GM12878 (cell line): ENCODE results near the gene BTBD8. TPM values are rescaled to one million over a fixed set of nuclear protein-coding genes. Genes with fewer than 3 reads are reported as not detected.

Experiments
- ATAC-seq: fragments of 200-7000 bp; cut with Tn5 transposase; 3 replicates; pipeline ENCODE4 v1.9.1; 2020; ENCODE audit warnings: mild to moderate bottlenecking, moderate library complexity
- BruUV-seq: library from RNA; stranded (reverse); fragments of 400-500 nt; replicated peaks from 2 replicates; lab custom pipeline; 2021; lab: Mats Ljungman, UMichigan
- CTCF ChIA-PET: fragments of 300-600 bp; sonication (Branson Sonifier 250); formaldehyde crosslinking; extraction: SDS; loops from one replicate; lab custom pipeline; 2021; ENCODE audit warnings: inconsistent platforms; lab: Yijun Ruan, JAX
- POLR2A ChIA-PET: fragments of 350-600 bp; formaldehyde crosslinking; extraction: SDS; loops from one replicate; lab custom pipeline; 2021; ENCODE audit warnings: inconsistent platforms; lab: Charles Lee
- RAD21 ChIA-PET: fragments of 300-600 bp; sonication (Branson Sonifier 250); formaldehyde crosslinking; loops from one replicate; lab custom pipeline; 2023; ENCODE audit warnings: antibody characterized with exemption; ENCODE audit not compliant: unreplicated experiment; lab: Charles Lee
- SMC1A ChIA-PET: fragments of 300-600 bp; sonication (Branson Sonifier 250); formaldehyde crosslinking; loops from one replicate; lab custom pipeline; 2023; ENCODE audit not compliant: unreplicated experiment, uncharacterized antibody; lab: Charles Lee
- DNase-seq: peaks from one replicate; pipeline ENCODE4 v3.0.0-alpha.2; 2011; ENCODE audit warnings: low read depth, low spot score
- FAIRE-seq: peaks from 3 replicates; lab custom pipeline; 2011; peaks lifted over from hg19 to GRCh38; lab: Jason Lieb, UNC
- H2AFZ ChIP-seq: 2 replicates; pipeline ENCODE4 v1.6.0; 2011; ENCODE audit warnings: low read depth, low read length, control low read depth; ENCODE audit not compliant: control insufficient read depth
- H3K27ac ChIP-seq: 2 replicates; pipeline ENCODE4 v1.5.1; 2011; ENCODE audit warnings: control low read depth; ENCODE audit not compliant: control insufficient read depth, insufficient read depth
- H3K27me3 ChIP-seq, 2 experiments: replicated peaks in 1 of 2; 2 replicates each; pipeline versions ENCODE4 v1.6.0 to v1.6.1; 2011; ENCODE audit warnings: low read length in 1 of 2; ENCODE audit not compliant: control insufficient read depth in 2 of 2, insufficient read depth in 2 of 2
- H3K36me3 ChIP-seq, 2 experiments: 2 replicates each; pipeline ENCODE4 v1.5.1; 2011; ENCODE audit warnings: low read length in 1 of 2; ENCODE audit not compliant: control insufficient read depth in 2 of 2, insufficient read depth in 2 of 2
- H3K4me1 ChIP-seq: 2 replicates; pipeline ENCODE4 v1.6.1; 2011; ENCODE audit warnings: mild to moderate bottlenecking, low read length, moderate library complexity, mixed read lengths; ENCODE audit not compliant: control insufficient read depth, insufficient read depth
- H3K4me2 ChIP-seq: 2 replicates; pipeline ENCODE4 v1.6.0; 2011; ENCODE audit warnings: control low read depth; ENCODE audit not compliant: control insufficient read depth, insufficient read depth
- H3K4me3 ChIP-seq: fragments of 200-600 bp; sonication (generic); 2 replicates; pipeline ENCODE4 v1.5.1; 2016
- H3K79me2 ChIP-seq: 2 replicates; pipeline ENCODE4 v1.6.0; 2011; ENCODE audit warnings: low read length; ENCODE audit not compliant: control insufficient read depth, insufficient read depth
- H3K9ac ChIP-seq: 2 replicates; pipeline ENCODE4 v1.8.0; 2011; ENCODE audit warnings: low read length, control low read depth, mixed read lengths; ENCODE audit not compliant: control insufficient read depth, insufficient read depth
- H3K9me3 ChIP-seq: replicated peaks from 3 replicates; pipeline ENCODE4 v1.5.1; 2011; ENCODE audit warnings: mild to moderate bottlenecking, low read length; ENCODE audit not compliant: control insufficient read depth, insufficient read depth
- H4K20me1 ChIP-seq: 2 replicates; pipeline ENCODE4 v1.6.0; 2011; ENCODE audit not compliant: control insufficient read depth, insufficient read depth
- EGR1 ChIP-seq, 2 experiments: IDR thresholded peaks; 1 replicate in 1 of 2; 2 replicates in 1 of 2; pipeline ENCODE4 v1.6.1; 2011 to 2012; ENCODE audit warnings: low read depth in 2 of 2, low read length in 2 of 2, borderline replicate concordance in 1 of 2, mild to moderate bottlenecking in 1 of 2, moderate library complexity in 1 of 2
- ETV6 ChIP-seq, 2 experiments: fragments of 450-650 bp in 1 of 2; IDR thresholded peaks in 1 of 2; conservative IDR thresholded peaks in 1 of 2; 2 replicates each; pipeline ENCODE4 v1.6.1; 2014; ENCODE audit warnings: antibody characterized with exemption in 1 of 2, borderline replicate concordance in 1 of 2, low read depth in 1 of 2, mild to moderate bottlenecking in 1 of 2, moderate library complexity in 1 of 2
- IKZF1 ChIP-seq: fragments of 450-650 bp; conservative IDR thresholded peaks from 2 replicates; pipeline ENCODE4 v1.6.1; 2017; ENCODE audit warnings: antibody characterized with exemption, mild to moderate bottlenecking
- KLF5 ChIP-seq: fragments of 450-650 bp; IDR thresholded peaks from 2 replicates; pipeline ENCODE4 v1.6.1; 2014; ENCODE audit warnings: mild to moderate bottlenecking; ENCODE audit not compliant: partially characterized antibody
- MYB ChIP-seq: fragments of 150-350 bp; IDR thresholded peaks from 2 replicates; pipeline ENCODE4 v1.6.1; 2014; ENCODE audit warnings: mild to moderate bottlenecking, low read depth, low read length, borderline replicate concordance
- MYC ChIP-seq: IDR thresholded peaks from 2 replicates; pipeline ENCODE4 v1.6.1; 2011; ENCODE audit warnings: mild to moderate bottlenecking, low read length, moderate library complexity, inconsistent platforms; ENCODE audit not compliant: insufficient read depth, insufficient replicate concordance, insufficient read length, severe bottlenecking
- PAX5 ChIP-seq: IDR thresholded peaks from 2 replicates; pipeline ENCODE4 v1.6.1; 2011; ENCODE audit warnings: low read depth, low read length, borderline replicate concordance
- PAX8 ChIP-seq: fragments of 450-650 bp; IDR thresholded peaks from 2 replicates; pipeline ENCODE4 v1.6.1; 2017; ENCODE audit warnings: mild to moderate bottlenecking, moderate library complexity
- PKNOX1 ChIP-seq: fragments of 450-650 bp; IDR thresholded peaks from 2 replicates; pipeline ENCODE4 v1.6.1; 2016; ENCODE audit warnings: mild to moderate bottlenecking
- POLR2AphosphoS2 ChIP-seq: IDR thresholded peaks from 2 replicates; pipeline ENCODE4 v1.6.1; 2011; ENCODE audit warnings: low read depth, mild to moderate bottlenecking, low read length, improper control_type of control experiment, moderate library complexity
- RAD51 ChIP-seq: fragments of 450-650 bp; IDR thresholded peaks from 2 replicates; pipeline ENCODE4 v1.6.1; 2016; ENCODE audit warnings: moderate library complexity, mild to moderate bottlenecking, inconsistent platforms
- RBBP5 ChIP-seq: fragments of 200-600 bp; sonication (generic); conservative IDR thresholded peaks from 2 replicates; pipeline ENCODE4 v1.6.1; 2016
- RCOR1 ChIP-seq: conservative IDR thresholded peaks from 2 replicates; pipeline ENCODE4 v1.6.1; 2012; ENCODE audit warnings: low read depth, low read length, improper control_type of control experiment
- STAT3 ChIP-seq: IDR thresholded peaks from 2 replicates; pipeline ENCODE4 v1.6.1; 2011; ENCODE audit warnings: low read depth, low read length, improper control_type of control experiment
- SUZ12 ChIP-seq: fragments of 200-600 bp; sonication (generic); IDR thresholded peaks from one replicate; pipeline ENCODE4 v1.6.1; 2018; ENCODE audit warnings: antibody characterized with exemption, mild to moderate bottlenecking; ENCODE audit not compliant: unreplicated experiment
- TCF7 ChIP-seq: IDR thresholded peaks from 2 replicates; pipeline ENCODE4 v1.6.1; 2014; ENCODE audit warnings: antibody characterized with exemption, borderline replicate concordance
- ZZZ3 ChIP-seq: IDR thresholded peaks from 2 replicates; pipeline ENCODE4 v1.6.1; 2011; ENCODE audit warnings: low read depth; ENCODE audit not compliant: control insufficient read depth, insufficient read length
- WGBS: methylation state at CpG from one replicate; pipeline ENCODE4 v1.1.6; 2016; ENCODE audit warnings: low lambda C conversion rate; ENCODE audit not compliant: insufficient replicate concordance, insufficient coverage; ENCODE audit errors: missing lambda C conversion rate; 5-methylcytosine and 5-hydroxymethylcytosine counted together
- in situ Hi-C: fragments of 300-500 bp; cut with MboI; formaldehyde crosslinking; loops from 9 replicates; pipeline ENCODE4 v1.14.3; 2018; ENCODE audit warnings: mixed read lengths
- intact Hi-C: fragments of 100-400 bp; cut with micrococcal nuclease; formaldehyde crosslinking; loops from one replicate; pipeline ENCODE4 v1.14.2; 2022; ENCODE audit not compliant: unreplicated experiment
- polyA plus RNA-seq, 11 experiments: library from polyadenylated mRNA; depleted of rRNA in 4 of 11; unstranded in 6 of 11; stranded (reverse) in 5 of 11; fragments of >200 nt; fragmentation: Nextera tagmentation in 4 of 11; fragmentation: Illumina TruSeq in 1 of 11; extraction: Ambion mirVana in 4 of 11; extraction: Trizol in 1 of 11; gene quantifications; 1 replicate in 1 of 11; 2 replicates in 10 of 11; pipeline versions ENCODE4 v1.2.1 to v1.2.3, GENCODE V29; 2011 to 2016; ENCODE audit warnings: inconsistent platforms in 2 of 11, missing spikeins in 2 of 11, low read depth in 1 of 11
- total RNA-seq, 4 experiments: library from RNA; depleted of rRNA in 3 of 4; stranded (reverse); fragments of >200 nt in 3 of 4; fragmentation: Illumina TruSeq in 1 of 4; extraction: Trizol in 1 of 4; gene quantifications; 2 replicates each; pipeline versions ENCODE4 v1.2.1 to v1.2.3, GENCODE V29; 2013 to 2021
- TF ChIP-seq, protein P1 (sequence below): IDR thresholded peaks from 2 replicates; pipeline ENCODE4 v1.6.1; 2011; ENCODE audit warnings: low read depth, low read length, improper control_type of control experiment, borderline replicate concordance
- TF ChIP-seq, protein P2 (sequence below): IDR thresholded peaks from 2 replicates; pipeline ENCODE4 v1.6.1; 2012; ENCODE audit warnings: low read depth, low read length, improper control_type of control experiment

The BTBD8 gene
- total and polyA plus RNA-seq, 10 of the 15 experiments (the other 5 are each of a cell fraction or from before 2014, with no cell fraction given) = 0.07 to 0.32 (median 0.19) TPM; not detected in 1

DNA sequence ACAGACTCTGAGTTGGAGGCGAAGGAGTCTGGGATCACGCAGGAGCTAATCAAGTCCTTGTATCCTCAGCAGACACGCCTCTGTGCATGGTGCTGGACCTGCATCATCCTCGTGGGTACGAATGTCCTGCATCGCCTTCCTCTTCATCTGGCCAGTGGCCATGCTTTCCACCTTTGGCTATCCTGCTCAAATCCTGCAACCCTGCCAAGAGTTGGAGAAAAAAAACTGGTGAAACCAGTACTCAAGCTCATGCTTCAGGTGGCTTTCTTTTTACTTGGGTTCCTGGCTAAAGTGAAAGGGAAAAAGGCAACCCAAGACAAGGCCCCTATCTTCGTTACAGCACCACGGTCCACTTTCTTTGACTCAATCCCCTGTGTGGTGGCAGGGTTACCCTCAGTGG, 13.8 kb upstream of the BTBD8 start:
- intact Hi-C loops (no loop called here), in situ Hi-C loops (no loop called here)
- Histone ChIP-seq H3K4me1 (no peaks in the 10 kb centered on the region), H3K9me3 (no peaks in the 10 kb centered on the region), H3K9ac (no peak overlapping the region), H3K27ac (no peak overlapping the region), H3K36me3 (no peaks in the 10 kb centered on the region), H4K20me1 (no peaks in the 10 kb centered on the region), H2AFZ (no peak overlapping the region), H3K4me3 (no peak overlapping the region), H3K4me2 (no peak overlapping the region), H3K27me3 (no peaks in the 10 kb centered on the region), H3K79me2 (no peaks in the 10 kb centered on the region)
- ChIA-PET POLR2A (no interaction called here), SMC1A (no interaction called here), RAD21 (no interaction called here), CTCF (no interaction called here)
- TF ChIP-seq PAX8 (no peak), RCOR1 (no peak), RBBP5 (no peak), PKNOX1 (no peak), PAX5 (no peak), MYB (no peak), ZZZ3 (no peak), RAD51 (no peak), IKZF1 (no peak), MYC (no peak), STAT3 (no peak), ETV6 (conservative IDR thresholded peaks at IDR 0.05 in 1 of 2, IDR thresholded peaks at IDR 0.05 in 1 of 2; ENCODE audit: borderline replicate concordance in 1 of 2, low read depth in 1 of 2) (no peak), TCF7 (no peak), KLF5 (no peak), SUZ12 (no peak), EGR1 (IDR thresholded peaks at IDR 0.05; ENCODE audit: borderline replicate concordance in 1 of 2, low read depth in 2 of 2, low read length in 2 of 2) (no peak), POLR2AphosphoS2 (no peak)
- TF ChIP-seq, protein P1, sequence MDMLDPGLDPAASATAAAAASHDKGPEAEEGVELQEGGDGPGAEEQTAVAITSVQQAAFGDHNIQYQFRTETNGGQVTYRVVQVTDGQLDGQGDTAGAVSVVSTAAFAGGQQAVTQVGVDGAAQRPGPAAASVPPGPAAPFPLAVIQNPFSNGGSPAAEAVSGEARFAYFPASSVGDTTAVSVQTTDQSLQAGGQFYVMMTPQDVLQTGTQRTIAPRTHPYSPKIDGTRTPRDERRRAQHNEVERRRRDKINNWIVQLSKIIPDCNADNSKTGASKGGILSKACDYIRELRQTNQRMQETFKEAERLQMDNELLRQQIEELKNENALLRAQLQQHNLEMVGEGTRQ = no peak
- TF ChIP-seq, protein P2, sequence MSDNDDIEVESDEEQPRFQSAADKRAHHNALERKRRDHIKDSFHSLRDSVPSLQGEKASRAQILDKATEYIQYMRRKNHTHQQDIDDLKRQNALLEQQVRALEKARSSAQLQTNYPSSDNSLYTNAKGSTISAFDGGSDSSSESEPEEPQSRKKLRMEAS = no peak
- 63% methylated on average over 8 of the region's 8 CpGs for WGBS
- BruUV-seq = no TSS peak
- DNase-seq = no peak
- ATAC-seq = no peak
- FAIRE-seq = no peak
